PC-3 (cell line): ENCODE data around the gene NAP1L4. TPM values are rescaled to one million over a fixed set of nuclear protein-coding genes. Genes with fewer than 3 reads are reported as not detected.

Source experiments
- ATAC-seq: fragments of 200-7000 bp; cut with Tn5 transposase; 2 replicates; pipeline ENCODE4 v1.9.1; 2020; ENCODE audit warnings: mild to moderate bottlenecking, moderate library complexity
- BruUV-seq: library from RNA; stranded (reverse); fragments of 400-500 nt; replicated peaks from 2 replicates; lab custom pipeline; 2021; lab: Mats Ljungman, UMichigan
- CTCF ChIA-PET: fragments of 300-600 bp; sonication (Branson Sonifier 250); formaldehyde crosslinking; loops from one replicate; lab custom pipeline; 2022; ENCODE audit warnings: antibody characterized with exemption; lab: Charles Lee
- POLR2A ChIA-PET: fragments of 300-600 bp; sonication (Branson Sonifier 250); formaldehyde crosslinking; loops from one replicate; lab custom pipeline; 2022; ENCODE audit warnings: antibody characterized with exemption; ENCODE audit not compliant: unreplicated experiment; lab: Charles Lee
- DNase-seq: peaks from one replicate; pipeline ENCODE4 v3.0.0-alpha.2; 2015
- H2AFZ ChIP-seq: fragments of 300-600 bp; sonication (generic); 2 replicates; pipeline ENCODE4 v1.6.0; 2016; ENCODE audit warnings: antibody characterized with exemption, low read length
- H3F3A ChIP-seq: fragments of 300-600 bp; sonication (generic); one replicate; pipeline ENCODE4 v1.6.0; 2017; ENCODE audit warnings: antibody characterized with exemption, low read length, control low read depth, mild to moderate bottlenecking; ENCODE audit not compliant: unreplicated experiment
- H3K27ac ChIP-seq: fragments of 300-600 bp; sonication (generic); 2 replicates; pipeline ENCODE4 v1.5.1; 2016; ENCODE audit warnings: mild to moderate bottlenecking, low read length
- H3K27me3 ChIP-seq: fragments of 300-600 bp; sonication (generic); 2 replicates; pipeline ENCODE4 v1.6.1; 2016; ENCODE audit warnings: low read length, mixed read lengths
- H3K36me3 ChIP-seq: fragments of 300-600 bp; sonication (generic); 2 replicates; pipeline ENCODE4 v1.6.1; 2016; ENCODE audit warnings: low read depth, mixed run types, low read length, mixed read lengths
- H3K4me1 ChIP-seq: fragments of 300-600 bp; sonication (generic); 2 replicates; pipeline ENCODE4 v1.5.1; 2016; ENCODE audit warnings: low read length; ENCODE audit not compliant: insufficient read depth
- H3K4me2 ChIP-seq: fragments of 300-600 bp; sonication (generic); 2 replicates; pipeline ENCODE4 v1.6.0; 2016; ENCODE audit warnings: low read length
- H3K4me3 ChIP-seq: fragments of 300-600 bp; sonication (generic); 2 replicates; pipeline ENCODE4 v1.5.1; 2016; ENCODE audit warnings: mild to moderate bottlenecking, low read length, mixed read lengths
- H3K79me2 ChIP-seq: fragments of 300-600 bp; sonication (generic); 2 replicates; pipeline ENCODE4 v1.6.1; 2017; ENCODE audit warnings: low read length, mixed read lengths
- H3K9ac ChIP-seq: fragments of 300-600 bp; sonication (generic); 2 replicates; pipeline ENCODE4 v1.6.0; 2016; ENCODE audit warnings: mild to moderate bottlenecking, low read length
- H3K9me2 ChIP-seq: fragments of 300-600 bp; sonication (generic); replicated peaks from 2 replicates; pipeline ENCODE4 v1.6.1; 2016; ENCODE audit warnings: mixed run types, low read length, mixed read lengths
- H3K9me3 ChIP-seq: fragments of 300-600 bp; sonication (generic); 2 replicates; pipeline ENCODE4 v1.6.1; 2016; ENCODE audit warnings: low read length, mixed read lengths
- H4K20me1 ChIP-seq: fragments of 300-600 bp; sonication (generic); 2 replicates; pipeline ENCODE4 v1.6.1; 2016; ENCODE audit warnings: low read length, mixed read lengths
- EZH2 ChIP-seq: fragments of 300-600 bp; sonication (generic); IDR thresholded peaks from one replicate; pipeline ENCODE4 v1.6.1; 2017; ENCODE audit warnings: antibody characterized with exemption, mild to moderate bottlenecking, low read length; ENCODE audit not compliant: unreplicated experiment
- EZH2phosphoT487 ChIP-seq: fragments of 300-600 bp; sonication (generic); IDR thresholded peaks from 2 replicates; pipeline ENCODE4 v1.6.1; 2018; ENCODE audit warnings: mild to moderate bottlenecking, antibody characterized with exemption, low read length, borderline replicate concordance
- intact Hi-C: fragments of 100-400 bp; cut with micrococcal nuclease; formaldehyde crosslinking; loops from 2 replicates; pipeline ENCODE4 v1.9.0; 2023
- total RNA-seq: library from RNA; depleted of rRNA; stranded (reverse); fragments of >200 nt; gene quantifications from 2 replicates; pipeline ENCODE4 v1.2.3, GENCODE V29; 2014
- TF ChIP-seq, protein P1 (sequence below): fragments of 300-600 bp; sonication (generic); conservative IDR thresholded peaks from 2 replicates; pipeline ENCODE4 v1.5.1; 2017; ENCODE audit warnings: antibody characterized with exemption, low read depth, mild to moderate bottlenecking, low read length

NAP1L4 gene
- total RNA-seq, 1 experiment from 2014 or later, result 115 TPM

DNA sequence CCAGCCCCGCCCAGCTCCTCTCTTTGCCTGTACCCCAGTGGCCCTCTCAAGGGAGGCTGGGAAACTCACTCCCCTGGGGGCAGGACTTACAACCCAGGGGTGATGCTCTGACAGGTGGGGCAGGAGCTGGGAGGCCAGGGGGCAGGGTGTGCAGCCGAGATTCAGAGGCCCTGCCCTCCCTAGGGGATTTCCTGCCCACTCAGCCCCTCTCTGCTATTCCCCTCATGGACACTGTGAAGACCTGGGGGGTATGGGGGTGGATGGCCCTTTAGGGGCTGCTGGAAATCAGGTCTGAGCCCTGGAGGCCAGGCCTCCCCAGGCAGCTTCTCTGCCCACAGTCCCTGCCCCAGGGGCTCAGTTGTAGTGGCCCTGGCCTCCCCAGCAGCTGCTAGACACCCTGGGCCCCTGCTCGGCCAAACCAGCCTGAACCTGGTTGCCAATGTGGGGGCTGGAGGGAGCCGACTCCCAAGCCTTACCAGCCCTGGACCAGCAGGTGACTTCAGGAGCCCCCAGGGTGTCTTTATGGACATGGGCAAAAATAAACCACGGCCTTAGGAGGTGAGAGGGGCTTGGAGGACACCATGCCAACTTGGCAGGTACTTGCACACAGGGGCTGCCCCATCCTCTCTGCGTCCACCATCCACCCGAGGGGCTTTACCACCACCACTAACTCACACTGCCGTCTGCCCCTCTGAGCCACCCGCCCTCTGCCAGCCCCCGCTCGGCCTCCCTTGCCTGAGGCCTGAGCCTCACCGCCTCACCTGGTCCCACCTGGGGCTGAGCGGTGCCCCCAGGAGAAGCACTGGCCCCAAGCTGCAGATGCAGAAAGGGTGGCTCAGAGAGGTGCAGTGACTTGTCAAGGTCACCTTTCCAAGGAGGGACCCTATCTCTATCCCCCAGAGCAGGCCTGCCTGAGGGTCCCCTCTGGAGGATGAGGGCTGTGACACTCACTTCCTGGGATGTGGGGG lies 60.1 kb downstream of the NAP1L4 start:
- POLR2A ChIA-PET, result no interaction called here
- H3K9ac ChIP-seq, result peak overlapping the region; percentile 83
- BruUV-seq, result no TSS peak

DNA sequence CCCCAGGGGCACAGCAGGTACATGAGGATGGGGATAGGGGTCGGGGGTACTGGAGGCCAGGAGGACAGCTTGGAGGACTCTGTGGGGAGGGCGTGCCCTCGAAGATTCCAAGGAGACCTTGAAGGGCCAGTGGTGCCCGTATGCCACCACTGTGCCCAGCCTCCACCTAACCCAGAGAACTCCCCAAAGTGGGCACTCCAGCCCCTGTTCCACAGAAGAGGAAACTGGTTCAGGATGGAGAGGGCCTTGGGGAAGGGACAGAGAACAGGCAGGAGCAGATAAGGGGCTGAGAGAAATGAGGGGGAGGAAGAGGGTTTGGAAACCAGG lies 60.7 kb downstream of the NAP1L4 start:
- Histone ChIP-seq H3K4me2 (no peak overlapping the region), H3K9ac (no peak overlapping the region), H3K27me3 (no peaks in the 10 kb centered on the region), H3K9me3 (no peaks in the 10 kb centered on the region), H3K4me1 (peaks cover 43% of the 10 kb centered on the region), H2AFZ (no peak overlapping the region), H3K27ac (no peak overlapping the region), H4K20me1 (peaks cover 25% of the 10 kb centered on the region), H3K4me3 (no peak overlapping the region), H3K79me2 (peaks cover 28% of the 10 kb centered on the region), H3K9me2 (no peaks in the 10 kb centered on the region), H3K36me3 (peaks cover 12% of the 10 kb centered on the region; the same call in 1 of the 2 replicates), H3F3A (no peaks in the 10 kb centered on the region)
- no peak for DNase-seq
- ChIA-PET CTCF (interaction anchor here (1.0 kb wide), 1 partner anchor 39 kb away, joined by 5 read pairs; no protein-coding TSS in a partner anchor), POLR2A (no interaction called here)
- ATAC-seq, result no peak
- no peak for TF ChIP-seq EZH2phosphoT487
- TF ChIP-seq, protein P1, sequence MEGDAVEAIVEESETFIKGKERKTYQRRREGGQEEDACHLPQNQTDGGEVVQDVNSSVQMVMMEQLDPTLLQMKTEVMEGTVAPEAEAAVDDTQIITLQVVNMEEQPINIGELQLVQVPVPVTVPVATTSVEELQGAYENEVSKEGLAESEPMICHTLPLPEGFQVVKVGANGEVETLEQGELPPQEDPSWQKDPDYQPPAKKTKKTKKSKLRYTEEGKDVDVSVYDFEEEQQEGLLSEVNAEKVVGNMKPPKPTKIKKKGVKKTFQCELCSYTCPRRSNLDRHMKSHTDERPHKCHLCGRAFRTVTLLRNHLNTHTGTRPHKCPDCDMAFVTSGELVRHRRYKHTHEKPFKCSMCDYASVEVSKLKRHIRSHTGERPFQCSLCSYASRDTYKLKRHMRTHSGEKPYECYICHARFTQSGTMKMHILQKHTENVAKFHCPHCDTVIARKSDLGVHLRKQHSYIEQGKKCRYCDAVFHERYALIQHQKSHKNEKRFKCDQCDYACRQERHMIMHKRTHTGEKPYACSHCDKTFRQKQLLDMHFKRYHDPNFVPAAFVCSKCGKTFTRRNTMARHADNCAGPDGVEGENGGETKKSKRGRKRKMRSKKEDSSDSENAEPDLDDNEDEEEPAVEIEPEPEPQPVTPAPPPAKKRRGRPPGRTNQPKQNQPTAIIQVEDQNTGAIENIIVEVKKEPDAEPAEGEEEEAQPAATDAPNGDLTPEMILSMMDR, result no peak
- no peak for TF ChIP-seq EZH2
- no TSS peak for BruUV-seq
- intact Hi-C loops, result loop anchor here (5.0 kb wide), 1 partner anchor 166 kb away; no protein-coding TSS in a partner anchor

More for the DNA sequence above, 60.1 kb downstream of the NAP1L4 start:
- Histone ChIP-seq H3K4me1 (peaks cover 40% of the 10 kb centered on the region), H3K9me2 (no peaks in the 10 kb centered on the region), H3F3A (no peaks in the 10 kb centered on the region), H3K27me3 (no peaks in the 10 kb centered on the region), H3K4me2 (peak overlapping the region; percentile 75), H3K36me3 (peaks cover 12% of the 10 kb centered on the region; the same call in 1 of the 2 replicates), H3K79me2 (peaks cover 21% of the 10 kb centered on the region), H2AFZ (no peak overlapping the region), H3K4me3 (no peak overlapping the region), H3K27ac (peak overlapping the region; percentile 94), H3K9me3 (no peaks in the 10 kb centered on the region), H4K20me1 (peaks cover 20% of the 10 kb centered on the region)
- TF ChIP-seq EZH2 (no peak), EZH2phosphoT487 (no peak)
- TF ChIP-seq, protein P1, result no peak
- CTCF ChIA-PET, result interaction anchor here (1.0 kb wide), 1 partner anchor 39 kb away, joined by 5 read pairs; no protein-coding TSS in a partner anchor
- ATAC-seq, result no peak
- no peak for DNase-seq
- intact Hi-C loops, result loop anchor here (5.0 kb wide), 1 partner anchor 165 kb away; no protein-coding TSS in a partner anchor
